GM23338 (cell line): ENCODE data around the gene C4A. TPM values are rescaled to one million over a fixed set of nuclear protein-coding genes. Genes with fewer than 3 reads are reported as not detected.
"Not testable (repeated sequence)": the region's sequence is repeated elsewhere in the genome, so short reads cannot be mapped to it uniquely, and the experiment has no call there.

Experiments used
- ATAC-seq: fragments of 200-7000 bp; cut with Tn5 transposase; 3 replicates; pipeline ENCODE4 v1.9.1; 2020
- DNase-seq: peaks from one replicate; pipeline ENCODE4 v3.0.0-alpha.2; 2015; ENCODE audit warnings: low spot score
- H2AFZ ChIP-seq: fragments of 200-600 bp; sonication (generic); 2 replicates; pipeline ENCODE4 v1.8.0; 2016; ENCODE audit warnings: antibody characterized with exemption, mild to moderate bottlenecking, moderate library complexity
- H3F3A ChIP-seq: fragments of 200-600 bp; sonication (generic); replicated peaks from 2 replicates; pipeline ENCODE4 v1.8.0; 2017; ENCODE audit warnings: antibody characterized with exemption, mixed run types, low read depth
- H3K27ac ChIP-seq: fragments of 200-600 bp; sonication (generic); 2 replicates; pipeline ENCODE4 v1.6.1; 2016; ENCODE audit warnings: low read depth
- H3K27me3 ChIP-seq: fragments of 200-600 bp; sonication (generic); 2 replicates; pipeline ENCODE4 v1.8.0; 2016; ENCODE audit warnings: mild to moderate bottlenecking, mixed run types, moderate library complexity; ENCODE audit not compliant: insufficient read depth
- H3K36me3 ChIP-seq: fragments of 200-600 bp; sonication (generic); 2 replicates; pipeline ENCODE4 v1.8.0; 2016; ENCODE audit warnings: mild to moderate bottlenecking; ENCODE audit not compliant: insufficient read depth
- H3K4me1 ChIP-seq: fragments of 200-600 bp; sonication (generic); 2 replicates; pipeline ENCODE4 v1.8.0; 2016; ENCODE audit warnings: mild to moderate bottlenecking, moderate library complexity; ENCODE audit not compliant: insufficient read depth
- H3K4me2 ChIP-seq: fragments of 200-600 bp; sonication (generic); 2 replicates; pipeline ENCODE4 v1.7.1; 2017; ENCODE audit warnings: mixed run types
- H3K4me3 ChIP-seq: fragments of 200-600 bp; sonication (generic); 2 replicates; pipeline ENCODE4 v1.6.1; 2016; ENCODE audit warnings: mixed run types
- H3K79me2 ChIP-seq: fragments of 200-600 bp; sonication (generic); replicated peaks from 2 replicates; pipeline ENCODE4 v1.8.0; 2017; ENCODE audit warnings: mild to moderate bottlenecking; ENCODE audit not compliant: insufficient read depth
- H3K9me2 ChIP-seq: fragments of 200-600 bp; sonication (generic); 2 replicates; pipeline ENCODE4 v1.8.0; 2017; ENCODE audit not compliant: insufficient read depth
- H4K20me1 ChIP-seq: fragments of 200-600 bp; sonication (generic); replicated peaks from 2 replicates; pipeline ENCODE4 v1.8.0; 2017; ENCODE audit warnings: mild to moderate bottlenecking; ENCODE audit not compliant: insufficient read depth
- H3K27ac Mint-ChIP-seq: 2 replicates; pipeline ENCODE4 v1.8.0; 2020; ENCODE audit warnings: inconsistent platforms, mild to moderate bottlenecking, moderate library complexity, mixed read lengths
- H3K27me3 Mint-ChIP-seq: 3 replicates; pipeline ENCODE4 v1.8.0; 2022; ENCODE audit warnings: low read depth, mild to moderate bottlenecking, moderate library complexity, mixed read lengths, inconsistent platforms; ENCODE audit not compliant: insufficient read depth, poor library complexity
- H3K36me3 Mint-ChIP-seq: 3 replicates; pipeline ENCODE4 v1.8.0; 2021; ENCODE audit warnings: low read depth, mild to moderate bottlenecking, inconsistent platforms, moderate library complexity, mixed read lengths
- H3K4me1 Mint-ChIP-seq: 3 replicates; pipeline ENCODE4 v1.8.0; 2020; ENCODE audit warnings: mild to moderate bottlenecking, inconsistent platforms, mixed read lengths
- H3K4me3 Mint-ChIP-seq: 3 replicates; pipeline ENCODE4 v1.8.0; 2021; ENCODE audit warnings: moderate library complexity, mild to moderate bottlenecking, inconsistent platforms, mixed read lengths
- H3K9me3 Mint-ChIP-seq: 3 replicates; pipeline ENCODE4 v1.8.0; 2020; ENCODE audit warnings: moderate library complexity, mild to moderate bottlenecking, inconsistent platforms, mixed read lengths
- CTCF ChIP-seq, 2 experiments: fragments of 200-600 bp in 1 of 2; sonication (generic) in 1 of 2; conservative IDR thresholded peaks; 2 replicates each; pipeline versions ENCODE4 v1.5.1 to v1.6.1; 2016 to 2017; ENCODE audit warnings: antibody characterized with exemption in 2 of 2, low read depth in 2 of 2, mild to moderate bottlenecking in 2 of 2, moderate library complexity in 1 of 2
- EZH2 ChIP-seq: fragments of 200-600 bp; sonication (generic); IDR thresholded peaks from one replicate; pipeline ENCODE4 v1.8.0; 2017; ENCODE audit warnings: antibody characterized with exemption, mild to moderate bottlenecking, low read depth; ENCODE audit not compliant: unreplicated experiment
- EZH2phosphoT487 ChIP-seq: fragments of 200-600 bp; sonication (generic); IDR thresholded peaks from one replicate; pipeline ENCODE4 v1.8.1; 2018; ENCODE audit warnings: antibody characterized with exemption; ENCODE audit not compliant: unreplicated experiment
- POLR2AphosphoS5 ChIP-seq: IDR thresholded peaks from 2 replicates; pipeline ENCODE4 v1.6.1; 2016; ENCODE audit warnings: antibody characterized with exemption, low read depth
- STAT1 ChIP-seq: IDR thresholded peaks from one replicate; pipeline ENCODE4 v1.6.1; 2016; ENCODE audit warnings: antibody characterized with exemption; ENCODE audit not compliant: unreplicated experiment
- ZNF331 ChIP-seq: fragments of 250-450 bp; sonication (Bioruptor Pico); IDR thresholded peaks from 2 replicates; pipeline ENCODE4 v1.5.0; 2020; ENCODE audit warnings: low read depth, mild to moderate bottlenecking, moderate library complexity
- ZNF462 ChIP-seq: fragments of 250-450 bp; sonication (Bioruptor Pico); IDR thresholded peaks from 2 replicates; pipeline ENCODE4 v1.5.0; 2020; ENCODE audit warnings: mild to moderate bottlenecking, moderate library complexity
- polyA plus RNA-seq: library from polyadenylated mRNA; unstranded; fragments of >200 nt; fragmentation: Nextera tagmentation; extraction: Ambion mirVana; gene quantifications from 2 replicates; pipeline ENCODE4 v1.2.1, GENCODE V29; 2016
- total RNA-seq: library from RNA; depleted of rRNA; stranded (reverse); fragments of >200 nt; shearing (Covaris generic); gene quantifications from 2 replicates; pipeline ENCODE4 v1.2.3, GENCODE V29; 2014

C4A gene
- total and polyA plus RNA-seq, 2 experiments from 2014 or later = 0.48 to 0.97 TPM

GRCh38 chr6:32047539-32047854, 65.6 kb downstream of the C4A start (continued):
- TF ChIP-seq STAT1 (no peak), EZH2phosphoT487 (no peak), POLR2AphosphoS5 (no peak)

GRCh38 chr6:32047855-32048766, 66.3 kb downstream of the C4A start:
- Histone ChIP-seq H3K9me2 (no peaks in the 10 kb centered on the region), H3K27ac (no peak overlapping the region), H3K79me2 (no peaks in the 10 kb centered on the region), H2AFZ (peak overlapping the region; percentile 95), H3K27me3 (no peaks in the 10 kb centered on the region), H3K36me3 (no peaks in the 10 kb centered on the region), H4K20me1 (no peaks in the 10 kb centered on the region), H3K4me1 (no peaks in the 10 kb centered on the region; the same call in 1 of the 2 replicates), H3K4me2 (no peak overlapping the region), H3F3A (0 out of 2 replicates have a peak, but pooled peaks cover 3% of the 10 kb centered on the region), H3K4me3 (no peak overlapping the region)
- no peak overlapping the region; the same call in 1 of the 2 replicates for H3K27ac Mint-ChIP-seq
- no peaks in the 10 kb centered on the region; the same call in 2 of the 3 replicates for H3K9me3 Mint-ChIP-seq
- no peak for TF ChIP-seq ZNF462 (CRISPR knock-in tag)
- no peak for TF ChIP-seq EZH2
- no peak for TF ChIP-seq ZNF331 (CRISPR knock-in tag)
- no peak for TF ChIP-seq STAT1
- peak; percentile 64 to 79 for TF ChIP-seq CTCF (conservative IDR thresholded peaks at IDR 0.05; ENCODE audit: low read depth in 2 of 2)
- DNase-seq (peak; percentile 92), ATAC-seq (peak; percentile 86)
- peaks cover 11% of the 10 kb centered on the region for H3K27me3 Mint-ChIP-seq
- H3K4me1 Mint-ChIP-seq = peaks cover 3% of the 10 kb centered on the region; the same call in 2 of the 3 replicates
- no peaks in the 10 kb centered on the region for H3K36me3 Mint-ChIP-seq
- no peak overlapping the region for H3K4me3 Mint-ChIP-seq

- not testable (repeated sequence) for H3K9me2 ChIP-seq, H3K4me3 Mint-ChIP-seq, DNase-seq, H3K9me3 Mint-ChIP-seq, H4K20me1 ChIP-seq, H3K27ac Mint-ChIP-seq, H3K79me2 ChIP-seq, H3K4me1 Mint-ChIP-seq, H3F3A ChIP-seq, H3K4me3 ChIP-seq, H3K27ac ChIP-seq, ATAC-seq, H3K4me1 ChIP-seq, H3K36me3 Mint-ChIP-seq, H3K27me3 ChIP-seq, H3K36me3 ChIP-seq, H3K4me2 ChIP-seq
- H3K27me3 Mint-ChIP-seq = peaks cover 12% of the 10 kb centered on the region
- peak overlapping the region; percentile 95 for H2AFZ ChIP-seq
Measured at GRCh38 chr6:32049149-32049548, 67.3 kb downstream of the C4A start.

GRCh38 chr6:32049736-32050135, 67.9 kb downstream of the C4A start:
- H3K9me2 ChIP-seq, H3K4me1 ChIP-seq, H3K4me2 ChIP-seq, H4K20me1 ChIP-seq, H3K36me3 Mint-ChIP-seq, H3K27me3 ChIP-seq, H3K4me3 ChIP-seq, H3K79me2 ChIP-seq, H3F3A ChIP-seq, DNase-seq, H3K27ac ChIP-seq, H3K36me3 ChIP-seq, H2AFZ ChIP-seq, H3K9me3 Mint-ChIP-seq, H3K4me3 Mint-ChIP-seq, H3K27ac Mint-ChIP-seq, ATAC-seq, H3K4me1 Mint-ChIP-seq: not testable (repeated sequence)
- peaks cover 12% of the 10 kb centered on the region for H3K27me3 Mint-ChIP-seq
